GM23338 (cell line): ENCODE data around the gene MRPL28. TPM values are rescaled to one million over a fixed set of nuclear protein-coding genes. Genes with fewer than 3 reads are reported as not detected.
A peak's percentile ranks its signal among the peaks of the same experiment; 100 is the strongest.

Experiments used
- ATAC-seq: fragments of 200-7000 bp; cut with Tn5 transposase; 3 replicates; pipeline ENCODE4 v1.9.1; 2020
- DNase-seq: peaks from one replicate; pipeline ENCODE4 v3.0.0-alpha.2; 2015; ENCODE audit warnings: low spot score
- H2AFZ ChIP-seq: fragments of 200-600 bp; sonication (generic); 2 replicates; pipeline ENCODE4 v1.8.0; 2016; ENCODE audit warnings: antibody characterized with exemption, mild to moderate bottlenecking, moderate library complexity
- H3F3A ChIP-seq: fragments of 200-600 bp; sonication (generic); replicated peaks from 2 replicates; pipeline ENCODE4 v1.8.0; 2017; ENCODE audit warnings: antibody characterized with exemption, mixed run types, low read depth
- H3K27ac ChIP-seq: fragments of 200-600 bp; sonication (generic); 2 replicates; pipeline ENCODE4 v1.6.1; 2016; ENCODE audit warnings: low read depth
- H3K27me3 ChIP-seq: fragments of 200-600 bp; sonication (generic); 2 replicates; pipeline ENCODE4 v1.8.0; 2016; ENCODE audit warnings: mild to moderate bottlenecking, mixed run types, moderate library complexity; ENCODE audit not compliant: insufficient read depth
- H3K36me3 ChIP-seq: fragments of 200-600 bp; sonication (generic); 2 replicates; pipeline ENCODE4 v1.8.0; 2016; ENCODE audit warnings: mild to moderate bottlenecking; ENCODE audit not compliant: insufficient read depth
- H3K4me1 ChIP-seq: fragments of 200-600 bp; sonication (generic); 2 replicates; pipeline ENCODE4 v1.8.0; 2016; ENCODE audit warnings: mild to moderate bottlenecking, moderate library complexity; ENCODE audit not compliant: insufficient read depth
- H3K4me2 ChIP-seq: fragments of 200-600 bp; sonication (generic); 2 replicates; pipeline ENCODE4 v1.7.1; 2017; ENCODE audit warnings: mixed run types
- H3K4me3 ChIP-seq: fragments of 200-600 bp; sonication (generic); 2 replicates; pipeline ENCODE4 v1.6.1; 2016; ENCODE audit warnings: mixed run types
- H3K79me2 ChIP-seq: fragments of 200-600 bp; sonication (generic); replicated peaks from 2 replicates; pipeline ENCODE4 v1.8.0; 2017; ENCODE audit warnings: mild to moderate bottlenecking; ENCODE audit not compliant: insufficient read depth
- H3K9me2 ChIP-seq: fragments of 200-600 bp; sonication (generic); 2 replicates; pipeline ENCODE4 v1.8.0; 2017; ENCODE audit not compliant: insufficient read depth
- H4K20me1 ChIP-seq: fragments of 200-600 bp; sonication (generic); replicated peaks from 2 replicates; pipeline ENCODE4 v1.8.0; 2017; ENCODE audit warnings: mild to moderate bottlenecking; ENCODE audit not compliant: insufficient read depth
- H3K27ac Mint-ChIP-seq: 2 replicates; pipeline ENCODE4 v1.8.0; 2020; ENCODE audit warnings: inconsistent platforms, mild to moderate bottlenecking, moderate library complexity, mixed read lengths
- H3K27me3 Mint-ChIP-seq: 3 replicates; pipeline ENCODE4 v1.8.0; 2022; ENCODE audit warnings: low read depth, mild to moderate bottlenecking, moderate library complexity, mixed read lengths, inconsistent platforms; ENCODE audit not compliant: insufficient read depth, poor library complexity
- H3K36me3 Mint-ChIP-seq: 3 replicates; pipeline ENCODE4 v1.8.0; 2021; ENCODE audit warnings: low read depth, mild to moderate bottlenecking, inconsistent platforms, moderate library complexity, mixed read lengths
- H3K4me1 Mint-ChIP-seq: 3 replicates; pipeline ENCODE4 v1.8.0; 2020; ENCODE audit warnings: mild to moderate bottlenecking, inconsistent platforms, mixed read lengths
- H3K4me3 Mint-ChIP-seq: 3 replicates; pipeline ENCODE4 v1.8.0; 2021; ENCODE audit warnings: moderate library complexity, mild to moderate bottlenecking, inconsistent platforms, mixed read lengths
- H3K9me3 Mint-ChIP-seq: 3 replicates; pipeline ENCODE4 v1.8.0; 2020; ENCODE audit warnings: moderate library complexity, mild to moderate bottlenecking, inconsistent platforms, mixed read lengths
- CREB1 ChIP-seq: fragments of 250-450 bp; sonication (Bioruptor Pico); IDR thresholded peaks from 2 replicates; pipeline ENCODE4 v1.5.0; 2020; ENCODE audit warnings: low read depth, mild to moderate bottlenecking, moderate library complexity
- EZH2phosphoT487 ChIP-seq: fragments of 200-600 bp; sonication (generic); IDR thresholded peaks from one replicate; pipeline ENCODE4 v1.8.1; 2018; ENCODE audit warnings: antibody characterized with exemption; ENCODE audit not compliant: unreplicated experiment
- POLR2AphosphoS5 ChIP-seq: IDR thresholded peaks from 2 replicates; pipeline ENCODE4 v1.6.1; 2016; ENCODE audit warnings: antibody characterized with exemption, low read depth
- polyA plus RNA-seq: library from polyadenylated mRNA; unstranded; fragments of >200 nt; fragmentation: Nextera tagmentation; extraction: Ambion mirVana; gene quantifications from 2 replicates; pipeline ENCODE4 v1.2.1, GENCODE V29; 2016
- total RNA-seq: library from RNA; depleted of rRNA; stranded (reverse); fragments of >200 nt; shearing (Covaris generic); gene quantifications from 2 replicates; pipeline ENCODE4 v1.2.3, GENCODE V29; 2014
- TF ChIP-seq, protein P1 (sequence below), 2 experiments: fragments of 200-600 bp in 1 of 2; sonication (generic) in 1 of 2; conservative IDR thresholded peaks; 2 replicates each; pipeline versions ENCODE4 v1.5.1 to v1.6.1; 2016 to 2017; ENCODE audit warnings: antibody characterized with exemption in 2 of 2, low read depth in 2 of 2, mild to moderate bottlenecking in 2 of 2, moderate library complexity in 1 of 2
- TF ChIP-seq, protein P2 (sequence below): fragments of 250-450 bp; sonication (Bioruptor Pico); IDR thresholded peaks from 2 replicates; pipeline ENCODE4 v1.5.0; 2020; ENCODE audit warnings: mild to moderate bottlenecking, moderate library complexity

MRPL28 gene
- total and polyA plus RNA-seq, 2 experiments from 2014 or later, result 135 to 169 TPM

- H3F3A ChIP-seq, result peaks cover 15% of the 10 kb centered on the region
- TF ChIP-seq CREB1 (CRISPR knock-in tag) (no peak), POLR2AphosphoS5 (no peak), EZH2phosphoT487 (no peak)
- TF ChIP-seq, protein P1, sequence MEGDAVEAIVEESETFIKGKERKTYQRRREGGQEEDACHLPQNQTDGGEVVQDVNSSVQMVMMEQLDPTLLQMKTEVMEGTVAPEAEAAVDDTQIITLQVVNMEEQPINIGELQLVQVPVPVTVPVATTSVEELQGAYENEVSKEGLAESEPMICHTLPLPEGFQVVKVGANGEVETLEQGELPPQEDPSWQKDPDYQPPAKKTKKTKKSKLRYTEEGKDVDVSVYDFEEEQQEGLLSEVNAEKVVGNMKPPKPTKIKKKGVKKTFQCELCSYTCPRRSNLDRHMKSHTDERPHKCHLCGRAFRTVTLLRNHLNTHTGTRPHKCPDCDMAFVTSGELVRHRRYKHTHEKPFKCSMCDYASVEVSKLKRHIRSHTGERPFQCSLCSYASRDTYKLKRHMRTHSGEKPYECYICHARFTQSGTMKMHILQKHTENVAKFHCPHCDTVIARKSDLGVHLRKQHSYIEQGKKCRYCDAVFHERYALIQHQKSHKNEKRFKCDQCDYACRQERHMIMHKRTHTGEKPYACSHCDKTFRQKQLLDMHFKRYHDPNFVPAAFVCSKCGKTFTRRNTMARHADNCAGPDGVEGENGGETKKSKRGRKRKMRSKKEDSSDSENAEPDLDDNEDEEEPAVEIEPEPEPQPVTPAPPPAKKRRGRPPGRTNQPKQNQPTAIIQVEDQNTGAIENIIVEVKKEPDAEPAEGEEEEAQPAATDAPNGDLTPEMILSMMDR (conservative IDR thresholded peaks at IDR 0.05; ENCODE audit: low read depth in 2 of 2), result no peak
- TF ChIP-seq, protein P2, sequence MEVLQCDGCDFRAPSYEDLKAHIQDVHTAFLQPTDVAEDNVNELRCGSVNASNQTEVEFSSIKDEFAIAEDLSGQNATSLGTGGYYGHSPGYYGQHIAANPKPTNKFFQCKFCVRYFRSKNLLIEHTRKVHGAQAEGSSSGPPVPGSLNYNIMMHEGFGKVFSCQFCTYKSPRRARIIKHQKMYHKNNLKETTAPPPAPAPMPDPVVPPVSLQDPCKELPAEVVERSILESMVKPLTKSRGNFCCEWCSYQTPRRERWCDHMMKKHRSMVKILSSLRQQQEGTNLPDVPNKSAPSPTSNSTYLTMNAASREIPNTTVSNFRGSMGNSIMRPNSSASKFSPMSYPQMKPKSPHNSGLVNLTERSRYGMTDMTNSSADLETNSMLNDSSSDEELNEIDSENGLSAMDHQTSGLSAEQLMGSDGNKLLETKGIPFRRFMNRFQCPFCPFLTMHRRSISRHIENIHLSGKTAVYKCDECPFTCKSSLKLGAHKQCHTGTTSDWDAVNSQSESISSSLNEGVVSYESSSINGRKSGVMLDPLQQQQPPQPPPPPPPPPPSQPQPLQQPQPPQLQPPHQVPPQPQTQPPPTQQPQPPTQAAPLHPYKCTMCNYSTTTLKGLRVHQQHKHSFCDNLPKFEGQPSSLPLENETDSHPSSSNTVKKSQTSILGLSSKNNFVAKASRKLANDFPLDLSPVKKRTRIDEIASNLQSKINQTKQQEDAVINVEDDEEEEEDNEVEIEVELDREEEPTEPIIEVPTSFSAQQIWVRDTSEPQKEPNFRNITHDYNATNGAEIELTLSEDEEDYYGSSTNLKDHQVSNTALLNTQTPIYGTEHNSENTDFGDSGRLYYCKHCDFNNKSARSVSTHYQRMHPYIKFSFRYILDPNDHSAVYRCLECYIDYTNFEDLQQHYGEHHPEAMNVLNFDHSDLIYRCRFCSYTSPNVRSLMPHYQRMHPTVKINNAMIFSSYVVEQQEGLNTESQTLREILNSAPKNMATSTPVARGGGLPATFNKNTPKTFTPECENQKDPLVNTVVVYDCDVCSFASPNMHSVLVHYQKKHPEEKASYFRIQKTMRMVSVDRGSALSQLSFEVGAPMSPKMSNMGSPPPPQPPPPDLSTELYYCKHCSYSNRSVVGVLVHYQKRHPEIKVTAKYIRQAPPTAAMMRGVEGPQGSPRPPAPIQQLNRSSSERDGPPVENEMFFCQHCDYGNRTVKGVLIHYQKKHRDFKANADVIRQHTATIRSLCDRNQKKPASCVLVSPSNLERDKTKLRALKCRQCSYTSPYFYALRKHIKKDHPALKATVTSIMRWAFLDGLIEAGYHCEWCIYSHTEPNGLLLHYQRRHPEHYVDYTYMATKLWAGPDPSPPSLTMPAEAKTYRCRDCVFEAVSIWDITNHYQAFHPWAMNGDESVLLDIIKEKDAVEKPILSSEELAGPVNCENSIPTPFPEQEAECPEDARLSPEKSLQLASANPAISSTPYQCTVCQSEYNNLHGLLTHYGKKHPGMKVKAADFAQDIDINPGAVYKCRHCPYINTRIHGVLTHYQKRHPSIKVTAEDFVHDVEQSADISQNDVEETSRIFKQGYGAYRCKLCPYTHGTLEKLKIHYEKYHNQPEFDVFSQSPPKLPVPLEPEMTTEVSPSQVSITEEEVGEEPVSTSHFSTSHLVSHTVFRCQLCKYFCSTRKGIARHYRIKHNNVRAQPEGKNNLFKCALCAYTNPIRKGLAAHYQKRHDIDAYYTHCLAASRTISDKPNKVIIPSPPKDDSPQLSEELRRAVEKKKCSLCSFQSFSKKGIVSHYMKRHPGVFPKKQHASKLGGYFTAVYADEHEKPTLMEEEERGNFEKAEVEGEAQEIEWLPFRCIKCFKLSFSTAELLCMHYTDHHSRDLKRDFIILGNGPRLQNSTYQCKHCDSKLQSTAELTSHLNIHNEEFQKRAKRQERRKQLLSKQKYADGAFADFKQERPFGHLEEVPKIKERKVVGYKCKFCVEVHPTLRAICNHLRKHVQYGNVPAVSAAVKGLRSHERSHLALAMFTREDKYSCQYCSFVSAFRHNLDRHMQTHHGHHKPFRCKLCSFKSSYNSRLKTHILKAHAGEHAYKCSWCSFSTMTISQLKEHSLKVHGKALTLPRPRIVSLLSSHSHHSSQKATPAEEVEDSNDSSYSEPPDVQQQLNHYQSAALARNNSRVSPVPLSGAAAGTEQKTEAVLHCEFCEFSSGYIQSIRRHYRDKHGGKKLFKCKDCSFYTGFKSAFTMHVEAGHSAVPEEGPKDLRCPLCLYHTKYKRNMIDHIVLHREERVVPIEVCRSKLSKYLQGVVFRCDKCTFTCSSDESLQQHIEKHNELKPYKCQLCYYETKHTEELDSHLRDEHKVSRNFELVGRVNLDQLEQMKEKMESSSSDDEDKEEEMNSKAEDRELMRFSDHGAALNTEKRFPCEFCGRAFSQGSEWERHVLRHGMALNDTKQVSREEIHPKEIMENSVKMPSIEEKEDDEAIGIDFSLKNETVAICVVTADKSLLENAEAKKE (CRISPR knock-in tag), result no peak
- no peaks in the 10 kb centered on the region for H3K9me2 ChIP-seq
- no peak overlapping the region for H3K4me3 ChIP-seq
- ATAC-seq, result peak; percentile 32
- Mint-ChIP-seq H3K36me3 (peaks cover 20% of the 10 kb centered on the region; the same call in 2 of the 3 replicates), H3K27me3 (peaks cover 30% of the 10 kb centered on the region), H3K4me3 (no peak overlapping the region), H3K9me3 (peaks cover 16% of the 10 kb centered on the region), H3K27ac (no peak overlapping the region), H3K4me1 (peaks cover 29% of the 10 kb centered on the region)
- DNase-seq, result no peak
- peaks cover 22% of the 10 kb centered on the region for H3K4me1 ChIP-seq
- H4K20me1 ChIP-seq, result no peaks in the 10 kb centered on the region; the same call in 1 of the 2 replicates
- no peak overlapping the region for H3K4me2 ChIP-seq
- H3K27me3 ChIP-seq, result no peaks in the 10 kb centered on the region
- H2AFZ ChIP-seq, result no peak overlapping the region
- no peaks in the 10 kb centered on the region for H3K79me2 ChIP-seq
- H3K36me3 ChIP-seq, result no peaks in the 10 kb centered on the region; the same call in 1 of the 2 replicates
- H3K27ac ChIP-seq, result no peak overlapping the region
These were observed 19.0 kb upstream of the MRPL28 start for GRCh38 chr16:389352-389751.
